NCI-H2196 treated with DMSO at 0.1 percent for 48 hours (cell line): ENCODE data around the gene GALNT7.

Experiments used
- DNase-seq: peaks from one replicate; lab custom pipeline; 2025; ENCODE audit not compliant: unreplicated experiment; lab: John Stamatoyannopoulos, UW

The GALNT7 gene

GRCh38 chr4:173231916-173232315, 63.3 kb downstream of the GALNT7 start:
- DNase-seq, result no peak

- no peak for DNase-seq
These were observed 65.2 kb downstream of the GALNT7 start for GRCh38 chr4:173233857-173234256.

GRCh38 chr4:173235050-173235449, 66.4 kb downstream of the GALNT7 start:
- DNase-seq, result no peak

- no peak for DNase-seq
These were observed 67.7 kb downstream of the GALNT7 start for GRCh38 chr4:173236301-173236700.

GRCh38 chr4:173237152-173237551, 68.5 kb downstream of the GALNT7 start:
- DNase-seq, result no peak

GRCh38 chr4:173237762-173238161, 69.2 kb downstream of the GALNT7 start:
- no peak for DNase-seq

- no peak for DNase-seq
These were observed 72.1 kb downstream of the GALNT7 start for GRCh38 chr4:173240696-173241095.

- no peak for DNase-seq
These were observed 74.0 kb downstream of the GALNT7 start for GRCh38 chr4:173242466-173243250.

- no peak for DNase-seq
These were observed 74.7 kb downstream of the GALNT7 start for GRCh38 chr4:173243321-173243720.

- DNase-seq, result peak; percentile 7
These were observed 75.5 kb downstream of the GALNT7 start for GRCh38 chr4:173243917-173244658.

- DNase-seq, result no peak
These were observed 77.3 kb downstream of the GALNT7 start for GRCh38 chr4:173245952-173246351.

GRCh38 chr4:173246719-173247118, 78.1 kb downstream of the GALNT7 start:
- no peak for DNase-seq

- DNase-seq, result no peak
These were observed 78.7 kb downstream of the GALNT7 start for GRCh38 chr4:173247321-173247720.

- DNase-seq, result no peak
These were observed 80.1 kb downstream of the GALNT7 start for GRCh38 chr4:173248690-173249089.

- peak; percentile 89 for DNase-seq
These were observed 83.7 kb downstream of the GALNT7 start for GRCh38 chr4:173252024-173252935.

- DNase-seq, result no peak
These were observed 85.0 kb downstream of the GALNT7 start for GRCh38 chr4:173253561-173253960.

- no peak for DNase-seq
These were observed 86.0 kb downstream of the GALNT7 start for GRCh38 chr4:173254646-173255045.

- DNase-seq, result no peak
These were observed 88.2 kb downstream of the GALNT7 start for GRCh38 chr4:173256825-173257224.

GRCh38 chr4:173257732-173258717, 89.4 kb downstream of the GALNT7 start:
- no peak for DNase-seq

- no peak for DNase-seq
These were observed 90.3 kb downstream of the GALNT7 start for GRCh38 chr4:173258866-173259265.
